IMR-90 (cell line): ENCODE measurements around the gene EFCAB10. TPM values are rescaled to one million over a fixed set of nuclear protein-coding genes. Genes with fewer than 3 reads are reported as not detected.

Source experiments
- ATAC-seq: fragments of 200-7000 bp; cut with Tn5 transposase; 2 replicates; pipeline ENCODE4 v1.9.1; 2020; ENCODE audit warnings: low read depth, mild to moderate bottlenecking, moderate library complexity
- BruUV-seq: library from RNA; stranded (reverse); fragments of 400-500 nt; replicated peaks from 2 replicates; lab custom pipeline; 2021; lab: Mats Ljungman, UMichigan
- CTCF ChIA-PET: fragments of 300-600 bp; formaldehyde crosslinking; extraction: SDS; loops from one replicate; lab custom pipeline; 2021; ENCODE audit warnings: antibody characterized with exemption; lab: Yijun Ruan, JAX
- POLR2A ChIA-PET: fragments of 300-600 bp; sonication (Branson Sonifier 250); formaldehyde crosslinking; loops from one replicate; lab custom pipeline; 2022; ENCODE audit warnings: antibody characterized with exemption; ENCODE audit not compliant: unreplicated experiment; lab: Charles Lee
- DNase-seq: peaks from one replicate; pipeline ENCODE4 v3.0.0; 2013
- H2AFZ ChIP-seq: replicated peaks from 2 replicates; pipeline ENCODE3; 2013; ENCODE audit warnings: low read length, mild to moderate bottlenecking; ENCODE audit not compliant: poor library complexity
- H2AK5ac ChIP-seq: 2 replicates; pipeline ENCODE4 v1.6.1; 2013; ENCODE audit warnings: low read depth, low read length, inconsistent platforms
- H2AK9ac ChIP-seq: replicated peaks from 2 replicates; pipeline ENCODE3; 2013; ENCODE audit warnings: mild to moderate bottlenecking, low read depth, low read length, moderate library complexity; ENCODE audit not compliant: poor library complexity
- H2BK120ac ChIP-seq: 2 replicates; pipeline ENCODE4 v1.6.1; 2013; ENCODE audit warnings: low read depth, low read length, inconsistent platforms
- H2BK15ac ChIP-seq: 3 replicates; pipeline ENCODE4 v1.6.1; 2013; ENCODE audit warnings: low read depth, low read length, inconsistent platforms
- H2BK20ac ChIP-seq: 2 replicates; pipeline ENCODE4 v1.6.1; 2013; ENCODE audit warnings: low read depth, mild to moderate bottlenecking, inconsistent platforms, low read length, moderate library complexity
- H2BK5ac ChIP-seq: 2 replicates; pipeline ENCODE4 v1.6.1; 2013; ENCODE audit warnings: mild to moderate bottlenecking, low read depth, low read length, inconsistent platforms; ENCODE audit not compliant: poor library complexity, severe bottlenecking
- H3K14ac ChIP-seq: replicated peaks from 2 replicates; pipeline ENCODE4 v1.6.1; 2013; ENCODE audit warnings: low read depth, low read length, inconsistent platforms
- H3K18ac ChIP-seq: 2 replicates; pipeline ENCODE4 v1.6.1; 2013; ENCODE audit warnings: low read depth, low read length, control low read depth
- H3K23ac ChIP-seq: 2 replicates; pipeline ENCODE4 v1.6.1; 2013; ENCODE audit warnings: low read depth, low read length, inconsistent platforms
- H3K27ac ChIP-seq: 2 replicates; pipeline ENCODE4 v1.5.1; 2013; ENCODE audit warnings: mild to moderate bottlenecking, control low read depth, low read length; ENCODE audit not compliant: insufficient read depth
- H3K27me3 ChIP-seq: 2 replicates; pipeline ENCODE4 v1.6.1; 2013; ENCODE audit warnings: low read length; ENCODE audit not compliant: control insufficient read depth, insufficient read depth
- H3K36me3 ChIP-seq: 2 replicates; pipeline ENCODE4 v1.6.1; 2013; ENCODE audit warnings: low read length, mixed read lengths; ENCODE audit not compliant: control insufficient read depth, insufficient read depth
- H3K4ac ChIP-seq: 2 replicates; pipeline ENCODE4 v1.6.1; 2013; ENCODE audit warnings: low read depth, low read length, inconsistent platforms
- H3K4me1 ChIP-seq: 2 replicates; pipeline ENCODE4 v1.6.1; 2013; ENCODE audit warnings: low read length, mixed read lengths; ENCODE audit not compliant: control insufficient read depth, insufficient read depth
- H3K4me2 ChIP-seq: 2 replicates; pipeline ENCODE4 v1.6.1; 2013; ENCODE audit warnings: low read depth, mild to moderate bottlenecking, control low read depth, low read length, moderate library complexity
- H3K4me3 ChIP-seq: 2 replicates; pipeline ENCODE4 v1.5.1; 2013; ENCODE audit warnings: low read depth, mild to moderate bottlenecking, control low read depth, low read length, moderate library complexity; ENCODE audit not compliant: insufficient read depth
- H3K56ac ChIP-seq: 2 replicates; pipeline ENCODE4 v1.6.1; 2013; ENCODE audit warnings: low read length, inconsistent platforms; ENCODE audit not compliant: insufficient read depth; ENCODE audit errors: extremely low read depth
- H3K79me1 ChIP-seq, 2 experiments: 2 replicates each; pipeline ENCODE4 v1.6.1; 2013; ENCODE audit warnings: low read length in 2 of 2, inconsistent platforms in 1 of 2, low read depth in 1 of 2
- H3K9ac ChIP-seq: 2 replicates; pipeline ENCODE4 v1.6.1; 2013; ENCODE audit warnings: low read depth, low read length, control low read depth
- H3K9me1 ChIP-seq: 2 replicates; pipeline ENCODE4 v1.6.1; 2013; ENCODE audit warnings: low read length, inconsistent platforms; ENCODE audit not compliant: insufficient read depth
- H3K9me3 ChIP-seq: 2 replicates; pipeline ENCODE4 v1.6.1; 2013; ENCODE audit warnings: low read length; ENCODE audit not compliant: control insufficient read depth, insufficient read depth
- H4K20me1 ChIP-seq: 2 replicates; pipeline ENCODE4 v1.6.1; 2013; ENCODE audit warnings: low read length, inconsistent platforms; ENCODE audit not compliant: insufficient read depth
- H4K5ac ChIP-seq: 2 replicates; pipeline ENCODE4 v1.6.1; 2013; ENCODE audit warnings: mild to moderate bottlenecking, low read depth, low read length, control low read depth
- H4K8ac ChIP-seq, 2 experiments: 2 replicates each; pipeline ENCODE4 v1.6.1; 2013; ENCODE audit warnings: low read depth in 2 of 2, low read length in 2 of 2, control low read depth in 1 of 2, inconsistent platforms in 1 of 2
- H4K91ac ChIP-seq: 2 replicates; pipeline ENCODE4 v1.6.1; 2013; ENCODE audit warnings: low read depth, low read length, inconsistent platforms; ENCODE audit not compliant: insufficient read depth
- BHLHE40 ChIP-seq: fragments of 150-350 bp; IDR thresholded peaks from 2 replicates; pipeline ENCODE4 v1.6.1; 2016; ENCODE audit warnings: mild to moderate bottlenecking, low read depth, low read length
- CEBPB ChIP-seq: IDR thresholded peaks from 2 replicates; pipeline ENCODE4 v1.6.1; 2012; ENCODE audit warnings: low read depth, low read length, improper control_type of control experiment
- CHD1 ChIP-seq: IDR thresholded peaks from 2 replicates; pipeline ENCODE4 v1.6.1; 2012; ENCODE audit warnings: low read depth, low read length, improper control_type of control experiment
- ELK1 ChIP-seq: fragments of 150-350 bp; IDR thresholded peaks from 2 replicates; pipeline ENCODE4 v1.6.1; 2016; ENCODE audit warnings: low read depth, mild to moderate bottlenecking, low read length, moderate library complexity, borderline replicate concordance
- FOS ChIP-seq: fragments of 150-350 bp; IDR thresholded peaks from 2 replicates; pipeline ENCODE4 v1.6.1; 2016; ENCODE audit warnings: low read depth, low read length
- MAZ ChIP-seq: IDR thresholded peaks from 2 replicates; pipeline ENCODE4 v1.6.1; 2012; ENCODE audit warnings: low read depth, mild to moderate bottlenecking, low read length, improper control_type of control experiment, moderate library complexity, borderline replicate concordance
- NFE2L2 ChIP-seq: fragments of 150-350 bp; IDR thresholded peaks from 2 replicates; pipeline ENCODE4 v1.6.1; 2016; ENCODE audit warnings: low read depth, mild to moderate bottlenecking, low read length
- POLR2A ChIP-seq: IDR thresholded peaks from 2 replicates; pipeline ENCODE4 v1.6.1; 2012; ENCODE audit warnings: mild to moderate bottlenecking, low read depth, low read length
- RCOR1 ChIP-seq: IDR thresholded peaks from 2 replicates; pipeline ENCODE4 v1.6.1; 2012; ENCODE audit warnings: mild to moderate bottlenecking, low read length, improper control_type of control experiment; ENCODE audit not compliant: insufficient replicate concordance
- SMC3 ChIP-seq: fragments of 150-350 bp; IDR thresholded peaks from 2 replicates; pipeline ENCODE4 v1.6.1; 2016; ENCODE audit warnings: low read depth, mild to moderate bottlenecking, antibody characterized with exemption, low read length, moderate library complexity
- WGBS, 2 experiments: methylation state at CpG; one replicate each; pipeline versions ENCODE4 v1.1.5 to v1.1.7; 2013; ENCODE audit warnings: missing lambda C conversion rate in 2 of 2; ENCODE audit not compliant: insufficient read length in 1 of 2; ENCODE audit errors: extremely low coverage in 2 of 2; 5-methylcytosine and 5-hydroxymethylcytosine counted together
- dilution Hi-C: fragments of 300-500 bp; cut with HindIII; formaldehyde crosslinking; loops from one replicate; pipeline ENCODE4 v1.14.3; 2018; ENCODE audit warnings: low sequenced_read_pairs; ENCODE audit not compliant: unreplicated experiment
- in situ Hi-C: fragments of 300-500 bp; cut with MboI; formaldehyde crosslinking; loops from 3 replicates; pipeline ENCODE4 v1.14.3; 2019; ENCODE audit warnings: low sequenced_read_pairs, inconsistent platforms, mixed read lengths
- intact Hi-C: fragments of 100-400 bp; cut with micrococcal nuclease; formaldehyde crosslinking; loops from 2 replicates; pipeline ENCODE4 v1.10.0; 2022
- polyA plus RNA-seq, 3 experiments: library from polyadenylated mRNA; depleted of rRNA; stranded (reverse); fragments of >200 nt; gene quantifications; 2 replicates each; pipeline ENCODE4 v1.2.3, GENCODE V29; 2012; ENCODE audit warnings: low replicate concordance in 1 of 3
- total RNA-seq: library from RNA; depleted of rRNA; stranded (reverse); fragments of >200 nt; gene quantifications from 2 replicates; pipeline ENCODE4 v1.2.3, GENCODE V29; 2012
- TF ChIP-seq, protein P1 (sequence below): conservative IDR thresholded peaks from 2 replicates; pipeline ENCODE4 v1.5.1; 2012; ENCODE audit warnings: mild to moderate bottlenecking, low read depth, low read length, improper control_type of control experiment
- TF ChIP-seq, protein P2 (sequence below): fragments of 150-350 bp; IDR thresholded peaks from 2 replicates; pipeline ENCODE4 v1.6.1; 2017; ENCODE audit warnings: mild to moderate bottlenecking, antibody characterized with exemption, low read length, low read depth

EFCAB10 gene
- total and polyA plus RNA-seq, 2 of the 4 experiments (the other 2 are of a cell fraction) = not detected

- BruUV-seq = no TSS peak
- H3K9ac ChIP-seq = no peak overlapping the region
- H3K4ac ChIP-seq = no peak overlapping the region
- H2AK5ac ChIP-seq = no peak overlapping the region
- H3K14ac ChIP-seq = no peak overlapping the region
- dilution Hi-C loops = no loop called here
- H2BK15ac ChIP-seq = no peak overlapping the region
- H3K27ac ChIP-seq = no peak overlapping the region
- peaks cover 3% of the 10 kb centered on the region for H3K9me1 ChIP-seq
- no peaks in the 10 kb centered on the region; the same call in 1 of the 2 replicates for H3K4me1 ChIP-seq
- no peak overlapping the region for H4K5ac ChIP-seq
- H4K20me1 ChIP-seq = no peaks in the 10 kb centered on the region
- no peaks in the 10 kb centered on the region for H3K79me1 ChIP-seq
- H2BK20ac ChIP-seq = no peak overlapping the region
- intact Hi-C loops = no loop called here
- H2BK5ac ChIP-seq = no peak overlapping the region
- H2AK9ac ChIP-seq = no peak overlapping the region
- no peak overlapping the region for H3K23ac ChIP-seq
- ATAC-seq (peak; percentile 52), DNase-seq (no peak)
- WGBS, 2 experiments = no CpG with 5 or more reads among the region's 2 CpGs
- H4K8ac ChIP-seq = no peak overlapping the region
- no peak overlapping the region for H2BK120ac ChIP-seq
- TF ChIP-seq ELK1 = no peak
- no peak for TF ChIP-seq FOS
- TF ChIP-seq, protein P1, sequence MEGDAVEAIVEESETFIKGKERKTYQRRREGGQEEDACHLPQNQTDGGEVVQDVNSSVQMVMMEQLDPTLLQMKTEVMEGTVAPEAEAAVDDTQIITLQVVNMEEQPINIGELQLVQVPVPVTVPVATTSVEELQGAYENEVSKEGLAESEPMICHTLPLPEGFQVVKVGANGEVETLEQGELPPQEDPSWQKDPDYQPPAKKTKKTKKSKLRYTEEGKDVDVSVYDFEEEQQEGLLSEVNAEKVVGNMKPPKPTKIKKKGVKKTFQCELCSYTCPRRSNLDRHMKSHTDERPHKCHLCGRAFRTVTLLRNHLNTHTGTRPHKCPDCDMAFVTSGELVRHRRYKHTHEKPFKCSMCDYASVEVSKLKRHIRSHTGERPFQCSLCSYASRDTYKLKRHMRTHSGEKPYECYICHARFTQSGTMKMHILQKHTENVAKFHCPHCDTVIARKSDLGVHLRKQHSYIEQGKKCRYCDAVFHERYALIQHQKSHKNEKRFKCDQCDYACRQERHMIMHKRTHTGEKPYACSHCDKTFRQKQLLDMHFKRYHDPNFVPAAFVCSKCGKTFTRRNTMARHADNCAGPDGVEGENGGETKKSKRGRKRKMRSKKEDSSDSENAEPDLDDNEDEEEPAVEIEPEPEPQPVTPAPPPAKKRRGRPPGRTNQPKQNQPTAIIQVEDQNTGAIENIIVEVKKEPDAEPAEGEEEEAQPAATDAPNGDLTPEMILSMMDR = no peak
- TF ChIP-seq RCOR1 = no peak
- no peak for TF ChIP-seq BHLHE40
- TF ChIP-seq, protein P2, sequence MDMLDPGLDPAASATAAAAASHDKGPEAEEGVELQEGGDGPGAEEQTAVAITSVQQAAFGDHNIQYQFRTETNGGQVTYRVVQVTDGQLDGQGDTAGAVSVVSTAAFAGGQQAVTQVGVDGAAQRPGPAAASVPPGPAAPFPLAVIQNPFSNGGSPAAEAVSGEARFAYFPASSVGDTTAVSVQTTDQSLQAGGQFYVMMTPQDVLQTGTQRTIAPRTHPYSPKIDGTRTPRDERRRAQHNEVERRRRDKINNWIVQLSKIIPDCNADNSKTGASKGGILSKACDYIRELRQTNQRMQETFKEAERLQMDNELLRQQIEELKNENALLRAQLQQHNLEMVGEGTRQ = no peak
- TF ChIP-seq CHD1 = no peak
- TF ChIP-seq NFE2L2 = no peak
- TF ChIP-seq CEBPB = no peak
- TF ChIP-seq POLR2A = no peak
- no peak for TF ChIP-seq SMC3
- TF ChIP-seq MAZ = no peak
- ChIA-PET POLR2A (no interaction called here), CTCF (no interaction called here)
- H3K27me3 ChIP-seq = no peaks in the 10 kb centered on the region
- peak overlapping the region; percentile 37 for H2AFZ ChIP-seq
- no peak overlapping the region for H3K4me3 ChIP-seq
- H3K4me2 ChIP-seq = no peak overlapping the region
- H4K91ac ChIP-seq = no peak overlapping the region
- in situ Hi-C loops = no loop called here
- no peak overlapping the region for H3K18ac ChIP-seq
- H3K56ac ChIP-seq = no peak overlapping the region
- H3K36me3 ChIP-seq = peaks cover 21% of the 10 kb centered on the region
- no peaks in the 10 kb centered on the region for H3K9me3 ChIP-seq
These were observed 39.9 kb upstream of the EFCAB10 start for GRCh38 chr7:105621176-105621575.
